GM19324 (cell line): ENCODE results near the gene ZNF575.
A peak's percentile ranks its signal among the peaks of the same experiment; 100 is the strongest.
"Not testable (repeated sequence)": the region's sequence is repeated elsewhere in the genome, so short reads cannot be mapped to it uniquely, and the experiment has no call there.

ENCODE experiments used
- ATAC-seq: cut with Tn5 transposase; IDR thresholded peaks from one replicate; pipeline ENCODE4 v1.9.1; 2021; ENCODE audit warnings: mild to moderate bottlenecking, moderate library complexity; ENCODE audit not compliant: unreplicated experiment, low FRiP score

ZNF575 gene

DNA sequence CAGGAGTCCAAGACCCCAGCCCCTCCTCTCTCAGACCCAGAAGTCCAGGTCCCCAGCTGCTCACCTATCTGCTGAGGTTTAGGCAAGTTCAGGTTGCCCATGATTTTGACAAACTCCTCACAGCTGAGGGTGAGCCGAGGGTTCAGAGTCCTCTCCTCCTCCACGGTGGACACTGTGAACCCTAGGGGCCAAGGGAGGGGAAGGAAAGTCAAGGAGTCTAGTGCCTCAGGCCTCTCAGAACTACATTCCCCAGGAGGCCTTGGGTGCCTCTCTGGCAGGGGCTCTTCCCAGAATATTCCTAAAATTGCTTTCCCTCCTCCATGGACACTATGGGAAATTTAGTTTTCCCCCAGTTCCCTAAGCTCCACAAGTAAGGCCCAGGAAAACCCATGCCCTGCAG is 25.1 kb upstream of the ZNF575 start:
- no peak for ATAC-seq

DNA sequence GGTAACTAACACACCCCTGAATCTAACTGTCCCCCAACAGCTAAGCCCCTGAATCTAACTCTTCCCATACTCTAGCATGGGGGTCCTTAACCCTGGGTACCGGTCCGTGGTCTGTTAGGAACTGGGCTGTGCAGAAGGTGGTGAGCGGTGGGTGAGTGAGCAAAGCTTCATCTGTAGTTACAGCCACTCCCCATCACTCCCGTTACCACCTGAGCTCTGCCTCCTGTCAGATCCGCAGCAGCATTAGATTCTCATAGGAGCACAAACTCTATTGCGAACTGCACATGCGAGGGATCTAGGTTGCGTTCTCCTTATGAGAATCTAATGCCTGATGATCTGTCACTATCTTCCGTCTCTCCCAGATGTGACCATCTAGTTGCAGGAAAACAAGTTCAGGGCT is 22.3 kb upstream of the ZNF575 start:
- no peak for ATAC-seq

DNA sequence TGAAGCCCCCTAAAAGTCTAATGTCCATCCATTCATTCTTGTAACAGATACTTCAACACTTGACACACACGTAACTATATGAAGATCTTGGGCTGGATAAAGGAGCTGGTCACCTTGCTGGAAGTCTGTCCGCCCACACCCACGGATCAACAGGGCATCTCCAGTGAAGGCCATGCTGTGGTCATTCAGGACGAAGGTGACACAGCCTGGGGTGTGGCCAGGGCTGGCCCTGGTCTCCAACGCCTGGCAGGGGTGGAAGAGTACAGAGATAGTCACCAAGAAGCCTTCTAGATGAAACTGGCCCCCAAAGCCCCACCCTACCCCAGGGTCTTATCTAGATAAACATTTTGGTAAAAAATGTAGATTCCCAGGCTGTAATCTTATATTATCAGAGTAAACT is 21.7 kb upstream of the ZNF575 start:
- ATAC-seq: no peak

DNA sequence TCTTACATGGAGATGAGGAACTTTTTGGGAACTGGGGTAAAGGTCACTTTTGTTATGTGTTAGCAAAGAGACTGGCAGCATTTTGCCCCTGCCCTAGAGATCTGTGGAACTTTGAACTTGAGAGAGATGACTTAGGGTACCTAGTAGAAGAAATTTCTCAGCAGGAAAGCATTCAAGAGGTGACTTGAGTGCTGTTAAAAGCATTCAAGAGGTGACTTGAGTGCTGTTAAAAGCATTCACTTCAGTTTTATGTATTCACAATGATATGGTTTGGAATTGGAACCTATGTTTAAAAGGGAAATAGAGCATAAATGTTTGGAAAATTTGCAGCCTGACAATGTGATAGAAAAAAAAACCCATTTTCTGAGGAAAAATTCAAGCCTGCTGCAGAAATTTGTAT is 20.6 kb upstream of the ZNF575 start:
- ATAC-seq: not testable (repeated sequence)

DNA sequence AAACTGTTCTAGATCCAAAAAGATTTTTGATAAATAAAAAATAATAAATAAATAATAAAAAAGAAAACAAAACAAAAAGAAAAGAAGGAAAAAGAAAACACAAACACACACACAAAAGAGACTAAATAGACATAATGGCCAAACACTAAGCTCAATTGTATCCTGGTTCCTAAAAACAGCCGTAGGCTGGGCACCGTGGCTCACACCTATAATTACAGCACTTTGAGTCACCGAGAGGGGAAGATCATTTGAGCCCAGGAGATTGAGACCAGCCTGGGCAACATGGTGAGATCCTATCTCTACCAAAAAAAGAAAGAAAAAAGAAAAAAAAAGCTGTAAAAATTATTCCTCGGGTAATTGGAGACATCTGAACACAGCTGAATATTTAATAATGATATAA is 14.9 kb upstream of the ZNF575 start:
- no peak for ATAC-seq

DNA sequence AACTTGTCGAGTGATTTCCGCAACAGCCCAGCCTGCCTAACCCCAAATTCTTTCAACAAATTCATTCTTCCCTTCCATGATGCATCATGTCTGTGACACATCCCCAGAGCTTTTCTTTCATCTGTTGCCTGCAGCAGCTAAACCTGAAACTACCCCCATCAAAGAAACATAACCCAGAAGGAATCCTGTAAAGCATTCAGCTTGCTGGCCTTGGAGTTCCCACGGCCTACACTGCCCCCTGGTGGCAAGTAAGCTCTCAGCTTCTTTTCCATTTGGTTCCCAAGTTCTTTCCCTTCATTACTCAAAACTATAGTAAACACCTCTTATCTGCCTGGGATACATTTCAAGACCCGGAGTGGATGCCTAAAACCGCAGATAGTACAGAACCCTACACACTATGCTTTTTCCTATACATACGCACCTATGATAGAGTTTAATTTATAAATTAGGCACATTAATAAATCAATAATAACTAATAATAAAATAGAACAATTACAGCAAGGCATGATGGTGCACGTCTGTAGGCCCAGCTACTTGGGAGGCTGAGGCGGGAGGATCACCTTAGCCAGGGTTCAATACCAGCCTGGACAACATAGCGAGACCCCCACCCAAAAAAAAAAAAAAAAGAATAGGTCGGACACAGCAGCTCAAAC is 13.4 kb upstream of the ZNF575 start:
- no peak for ATAC-seq

DNA sequence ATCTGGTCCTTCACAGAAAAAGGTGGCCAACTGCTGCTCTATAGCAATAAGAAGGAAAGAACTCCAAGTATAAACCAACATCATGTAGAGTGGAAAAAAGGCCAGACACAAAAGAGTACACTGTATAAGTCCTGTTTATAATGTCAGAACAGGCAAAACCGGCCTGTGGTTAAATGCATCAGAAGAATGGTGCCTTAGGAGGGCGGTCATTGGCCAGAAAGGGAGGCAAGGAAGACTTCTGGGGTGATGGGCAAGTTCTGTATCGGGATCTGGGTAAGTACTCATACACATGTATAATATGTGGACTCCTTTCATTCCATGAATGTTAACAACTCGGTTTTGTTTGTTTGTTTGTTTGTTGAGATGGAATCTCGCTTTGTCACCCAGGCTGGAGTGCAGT is 10.1 kb upstream of the ZNF575 start:
- no peak for ATAC-seq

DNA sequence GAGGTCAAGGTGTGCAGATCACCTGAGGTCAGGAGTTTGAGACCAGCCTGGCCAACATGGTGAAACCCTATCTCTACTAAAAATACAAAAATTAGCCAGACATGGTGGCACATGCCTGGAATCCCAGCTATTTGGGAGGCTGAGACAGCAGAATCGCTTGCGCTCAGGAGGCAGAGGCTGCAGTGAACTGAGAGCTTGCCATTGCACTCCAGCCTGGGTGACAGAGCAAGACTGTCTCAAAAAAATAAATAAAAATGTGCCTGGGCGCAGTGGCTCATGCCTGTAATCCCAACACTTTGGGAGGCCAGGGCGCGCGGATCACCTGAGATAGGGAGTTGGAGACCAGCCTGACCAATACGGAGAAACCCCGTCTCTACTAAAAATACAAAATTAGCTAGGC is 9.3 kb upstream of the ZNF575 start:
- ATAC-seq: not testable (repeated sequence)

DNA sequence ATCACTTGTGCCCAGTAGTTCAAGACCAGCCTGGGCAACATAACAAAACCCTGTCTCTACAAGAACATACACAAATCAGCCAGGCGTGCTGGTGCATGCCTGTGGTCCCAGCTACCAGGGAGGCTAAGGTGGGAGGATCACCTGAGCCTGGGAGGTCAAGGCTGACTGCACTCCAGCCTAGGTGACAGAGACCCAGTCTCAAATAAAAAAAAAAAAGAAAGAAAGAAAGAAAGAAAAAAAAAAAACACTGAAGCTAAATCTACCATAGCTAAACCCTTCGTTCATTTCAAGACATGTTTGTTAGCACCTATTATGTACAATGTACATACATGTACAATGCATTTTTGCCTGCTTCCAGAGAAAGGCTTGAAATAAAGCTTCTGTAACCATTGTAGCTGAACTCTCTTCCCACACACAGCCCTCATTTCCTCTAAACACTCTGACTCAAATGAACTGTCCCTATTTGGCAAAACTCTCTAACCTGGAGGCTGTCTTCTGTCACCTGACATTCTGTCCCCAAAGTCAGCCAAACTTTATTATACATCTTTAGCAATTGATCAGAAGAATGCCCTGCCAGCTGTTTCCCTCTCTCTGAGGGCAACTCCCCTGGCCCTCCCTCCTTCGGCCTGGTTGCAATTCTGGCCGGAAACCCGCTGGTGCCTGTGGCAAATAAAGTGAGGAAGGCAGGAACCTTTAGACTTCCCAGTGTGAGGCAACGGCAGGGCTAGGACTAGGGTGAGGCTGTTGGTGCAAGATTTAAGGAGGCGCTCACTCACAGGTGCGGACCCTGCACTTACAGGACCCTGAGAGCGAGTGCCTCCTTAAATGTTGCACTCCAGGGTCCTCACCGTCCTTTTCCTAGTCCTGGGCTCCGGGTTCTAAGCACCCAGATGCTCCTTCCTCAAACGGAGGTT is 7.8 kb upstream of the ZNF575 start:
- ATAC-seq: no peak

DNA sequence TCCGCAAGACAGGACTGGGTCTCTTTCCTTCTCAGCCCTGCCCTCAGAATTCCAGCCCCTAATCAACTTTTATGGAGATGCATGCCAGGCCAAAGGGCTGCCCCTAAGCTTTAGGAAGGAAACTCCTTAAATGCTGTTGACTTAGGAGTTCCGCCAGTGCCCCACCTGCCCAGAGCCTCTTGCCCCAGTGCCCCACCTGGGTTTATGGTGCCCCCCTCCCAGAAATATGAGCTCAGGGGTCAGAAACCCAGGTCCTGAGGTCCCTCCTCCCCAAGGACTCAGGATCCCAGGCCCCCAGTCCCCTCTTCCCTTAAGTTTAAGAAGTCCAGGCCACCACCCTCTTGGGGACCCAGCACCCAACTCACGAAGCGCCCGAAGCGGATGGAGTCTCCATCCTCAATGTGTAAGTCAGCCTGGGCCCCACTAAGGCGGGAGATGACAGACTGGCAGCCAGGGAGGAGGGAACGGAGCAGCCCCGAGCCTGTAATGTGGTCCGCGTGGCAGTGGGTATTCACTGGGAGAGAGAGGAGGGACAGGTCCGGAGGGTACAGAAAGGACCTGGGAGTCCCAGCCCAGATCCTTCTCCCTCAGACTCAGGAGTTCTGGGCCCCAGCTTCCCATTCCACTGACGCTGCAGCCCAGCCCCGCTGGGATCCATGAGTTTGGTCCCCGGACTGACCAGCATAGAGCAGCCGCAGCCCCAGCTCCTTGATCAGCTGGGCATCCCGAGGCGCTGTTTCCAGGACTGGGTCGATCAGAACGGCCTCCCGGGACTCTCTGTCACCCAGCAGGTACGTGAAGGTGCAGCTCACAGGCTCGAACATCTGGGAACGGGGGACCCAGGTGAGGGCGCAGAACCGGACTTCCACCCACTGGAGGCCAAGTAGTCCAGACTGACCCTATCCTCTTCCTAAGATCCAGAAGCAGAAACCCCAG is 6.9 kb upstream of the ZNF575 start:
- ATAC-seq: no peak

DNA sequence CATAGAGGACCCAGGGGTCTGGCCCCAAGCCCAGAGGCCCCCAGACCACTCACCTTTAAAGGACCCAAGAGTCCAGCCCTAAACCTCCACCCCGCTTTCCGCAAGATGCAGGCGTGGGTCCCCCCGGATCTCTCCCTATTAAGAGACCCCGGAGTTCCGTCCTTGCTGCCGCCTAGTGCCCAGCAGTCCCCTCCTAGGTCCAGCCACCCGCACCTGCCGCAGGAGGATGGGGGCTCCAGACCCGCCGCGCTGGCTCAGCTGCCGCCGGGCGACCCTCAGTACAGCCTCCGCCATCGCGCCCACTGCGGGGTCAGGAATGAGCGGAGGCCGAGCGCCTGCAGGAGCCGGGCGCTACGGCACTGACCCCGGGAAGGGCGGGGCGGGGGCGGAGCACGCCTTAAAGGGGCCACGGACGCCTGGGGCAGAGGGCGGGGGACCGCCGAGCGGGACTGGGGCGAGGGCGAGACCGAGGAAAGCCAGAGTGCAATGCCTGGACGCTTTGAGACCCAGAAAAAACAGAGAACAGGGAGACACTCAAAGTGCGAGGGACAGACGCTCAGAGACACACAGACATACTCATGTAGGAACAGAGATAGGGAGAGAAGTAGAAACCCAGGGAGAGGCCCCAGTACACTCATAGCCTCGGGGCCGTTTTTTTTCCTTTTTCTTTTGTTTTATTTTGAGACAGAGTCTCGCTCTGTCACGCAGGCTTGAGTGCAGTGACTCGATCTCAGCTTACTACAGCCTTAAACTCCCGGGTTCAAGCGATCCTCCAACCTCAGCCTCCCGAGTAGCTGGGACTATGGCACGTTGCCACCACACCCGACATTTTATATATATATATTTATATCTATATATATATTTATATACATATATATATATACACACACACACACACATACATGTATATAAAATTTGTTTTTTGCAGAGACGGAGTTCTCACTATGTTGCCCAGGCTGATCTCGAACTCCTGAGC is 5.8 kb upstream of the ZNF575 start, which contains the start of gene ETHE1:
ETHE1 (minus strand) TSS at position 318 of the 976 bp plus-strand sequence; CDS start at position 294, 24 bp downstream.
- ATAC-seq: peak; percentile 85

DNA sequence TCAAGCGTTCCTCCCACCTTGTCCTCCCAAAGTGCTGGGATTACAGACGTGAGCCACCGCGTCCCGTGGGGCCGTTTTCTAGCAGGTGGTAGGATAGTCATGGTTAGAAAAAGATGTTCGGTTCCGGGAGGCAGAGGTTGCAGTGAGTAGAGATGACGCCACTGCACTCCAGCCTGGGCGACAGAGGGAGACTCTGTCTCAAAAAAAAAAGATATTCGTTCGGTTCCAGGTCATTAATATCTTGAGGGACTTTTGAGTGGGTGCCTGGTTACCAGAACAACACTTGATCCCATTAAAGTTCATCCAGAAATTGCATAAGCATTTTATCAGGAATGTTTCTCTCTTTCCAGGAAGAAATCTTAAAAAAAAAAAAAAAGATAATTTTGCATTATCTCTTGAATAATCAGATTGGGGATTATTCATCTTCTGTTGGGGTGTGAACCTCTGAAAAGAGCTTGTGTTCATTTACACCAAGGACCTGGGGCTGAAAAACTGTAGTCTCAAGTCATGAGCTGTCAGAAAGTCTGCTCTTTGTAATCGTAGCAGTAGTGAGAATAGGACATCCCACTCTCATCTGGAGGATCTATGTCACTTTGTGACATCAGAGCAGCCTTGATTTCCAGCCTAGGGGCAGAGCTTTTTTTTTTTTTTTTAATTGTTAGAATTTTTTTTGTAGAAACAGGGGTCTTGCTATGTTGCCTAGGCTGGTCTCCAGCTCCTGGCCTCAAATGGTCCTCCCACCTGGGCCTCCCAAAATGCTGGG is 4.9 kb upstream of the ZNF575 start:
- no peak for ATAC-seq

DNA sequence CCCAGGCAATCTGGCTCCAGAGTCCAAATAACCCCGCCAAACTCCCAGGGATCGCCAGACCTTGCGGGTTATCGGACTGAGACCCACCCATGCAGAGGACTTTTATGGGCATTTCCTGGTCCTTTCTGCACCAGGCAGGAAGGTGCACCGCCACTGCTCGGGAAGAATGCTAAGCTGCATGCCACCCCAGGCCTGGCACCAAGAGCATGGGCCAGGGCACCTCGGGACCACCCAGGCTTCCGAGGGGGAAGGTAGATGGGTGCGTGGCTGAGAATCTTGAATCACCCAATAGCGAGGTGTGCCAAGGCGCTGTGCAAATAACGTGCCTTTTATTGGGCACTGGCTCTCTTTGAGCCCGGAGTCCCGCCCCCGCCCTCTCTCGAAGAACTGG is 422 bp upstream of the ZNF575 start:
- ATAC-seq: no peak

DNA sequence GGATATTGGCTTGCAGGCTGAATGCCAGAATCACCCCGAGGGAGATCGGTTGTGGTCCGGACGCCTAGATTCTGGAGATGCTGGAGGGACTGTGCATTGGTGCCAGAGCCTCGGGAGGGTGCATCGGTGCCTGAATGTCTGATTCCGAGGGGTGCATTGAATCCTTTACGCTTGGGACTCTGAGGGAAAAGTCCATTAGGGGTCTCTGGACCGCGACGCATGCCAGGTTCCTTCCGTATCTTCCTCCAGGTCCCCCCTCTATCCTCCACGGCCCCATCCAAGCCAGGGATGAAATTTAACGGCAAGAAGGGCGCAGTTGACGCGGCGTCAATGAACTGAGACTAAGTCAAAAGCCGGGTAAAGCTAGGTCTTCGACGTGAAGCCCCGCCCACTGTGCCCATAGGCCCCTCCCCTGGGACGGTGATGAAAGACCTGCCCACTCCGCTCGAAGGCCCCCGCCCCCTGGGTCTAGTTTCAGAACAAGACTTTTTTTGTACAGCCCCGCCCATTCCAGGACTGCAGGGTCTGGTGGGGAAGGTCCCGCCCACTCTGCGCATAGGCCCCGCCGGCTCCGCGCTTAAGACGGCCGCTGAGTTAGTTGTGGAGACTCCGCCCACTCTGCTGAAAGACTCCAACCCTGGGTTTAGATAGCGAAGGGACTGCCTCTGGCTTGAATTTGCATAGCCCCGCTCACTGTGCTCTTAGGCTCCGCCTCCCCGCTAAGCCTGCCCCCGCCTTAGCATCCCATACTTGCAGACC is 737 bp downstream of the ZNF575 start:
- ATAC-seq: peak; percentile 57

DNA sequence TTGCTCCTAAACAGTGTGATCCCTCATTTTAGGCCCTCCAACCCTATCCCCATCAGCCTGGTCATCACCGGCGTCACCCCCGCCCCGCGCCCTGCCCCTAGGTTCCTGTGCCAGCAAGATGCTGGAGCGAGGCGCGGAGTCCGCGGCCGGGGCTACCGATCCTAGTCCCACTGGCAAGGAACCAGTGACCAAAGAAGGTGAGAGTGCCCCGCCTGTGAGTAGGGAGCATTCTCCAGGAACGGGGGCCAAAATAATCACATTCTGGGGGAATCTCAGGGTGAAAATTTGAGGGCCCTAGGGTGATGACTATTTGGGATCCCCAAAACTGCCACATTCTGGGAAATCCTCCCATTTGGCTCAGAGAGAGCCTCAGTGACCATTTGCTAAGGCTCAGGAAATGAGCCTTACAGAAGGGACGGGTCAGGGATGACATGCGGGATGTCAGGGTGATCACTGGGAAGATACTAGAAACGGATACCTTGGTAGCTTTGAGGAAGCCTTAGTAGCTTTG is 1.4 kb downstream of the ZNF575 start:
- no peak for ATAC-seq

DNA sequence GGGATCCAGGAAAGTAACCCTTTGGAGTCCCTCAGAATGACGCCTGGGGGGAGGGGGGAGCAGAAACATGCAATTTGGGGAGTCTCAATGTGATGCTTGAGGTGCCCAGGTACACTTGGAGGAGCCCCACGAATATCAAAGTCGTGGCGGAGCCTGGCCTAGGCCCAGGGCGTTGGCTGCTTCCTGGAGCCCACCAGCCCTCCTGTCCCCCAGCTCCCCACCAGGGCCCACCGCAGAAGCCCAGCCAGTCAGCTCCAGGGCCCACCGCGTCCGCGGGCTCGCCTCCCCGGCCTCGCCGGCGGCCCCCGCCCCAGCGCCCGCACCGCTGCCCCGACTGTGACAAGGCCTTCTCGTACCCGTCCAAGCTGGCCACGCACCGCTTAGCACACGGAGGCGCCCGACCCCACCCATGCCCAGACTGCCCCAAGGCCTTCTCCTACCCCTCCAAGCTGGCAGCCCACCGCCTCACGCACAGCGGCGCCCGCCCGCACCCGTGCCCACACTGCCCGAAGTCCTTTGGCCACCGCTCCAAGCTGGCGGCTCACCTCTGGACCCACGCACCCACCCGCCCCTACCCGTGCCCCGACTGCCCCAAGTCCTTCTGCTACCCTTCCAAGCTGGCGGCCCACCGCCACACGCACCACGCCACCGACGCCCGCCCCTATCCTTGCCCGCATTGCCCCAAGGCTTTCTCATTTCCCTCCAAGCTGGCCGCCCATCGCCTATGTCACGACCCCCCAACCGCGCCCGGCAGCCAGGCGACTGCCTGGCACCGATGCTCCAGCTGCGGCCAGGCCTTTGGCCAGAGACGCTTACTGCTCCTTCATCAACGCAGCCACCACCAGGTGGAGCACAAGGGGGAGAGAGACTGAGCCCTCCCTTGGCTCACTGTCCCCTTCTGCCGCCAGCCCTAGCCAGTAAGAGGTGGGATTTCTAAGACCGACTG is 2.1 kb downstream of the ZNF575 start:
- ATAC-seq: no peak

DNA sequence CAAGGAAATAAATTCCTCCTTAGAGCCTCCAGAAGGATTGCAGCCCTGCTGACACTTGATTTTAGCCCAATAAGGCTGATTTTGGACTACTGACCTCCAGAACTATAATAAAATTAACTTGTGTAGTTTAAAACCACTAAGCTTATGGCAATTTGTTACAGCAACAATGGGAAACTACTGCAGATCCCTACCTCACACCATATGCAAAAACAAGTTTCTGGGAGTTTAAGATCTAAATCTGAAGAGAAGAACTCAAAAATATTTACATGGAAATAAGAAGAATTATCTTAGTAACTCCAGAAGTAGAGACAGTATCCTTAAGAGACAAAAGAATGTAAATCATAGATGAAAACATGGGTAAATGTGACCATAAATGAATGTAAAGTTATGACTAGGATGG is 5.9 kb downstream of the ZNF575 start:
- no peak for ATAC-seq
